ENCODE measurements around the gene MAP3K21.

MAP3K21 gene

GRCh38 chr1:233326811-233327650 is 493 bp upstream of the MAP3K21 start:
- DNase-seq: peak; percentile 60 to 81 (median 72)

GRCh38 chr1:233328142-233328921 is 808 bp downstream of the MAP3K21 start:
- peak in 4 of 6 experiments; percentile 8 to 41 (median 18) for DNase-seq

- DNase-seq: no peak
These were observed 4.4 kb downstream of the MAP3K21 start for GRCh38 chr1:233331676-233332519.

- no peak for DNase-seq
These were observed 5.6 kb downstream of the MAP3K21 start for GRCh38 chr1:233333086-233333485.

GRCh38 chr1:233334092-233334491 is 6.6 kb downstream of the MAP3K21 start:
- no peak for DNase-seq

GRCh38 chr1:233336554-233337456 is 9.3 kb downstream of the MAP3K21 start:
- no peak for DNase-seq

- no peak for DNase-seq
These were observed 10.0 kb downstream of the MAP3K21 start for GRCh38 chr1:233337505-233337904.

- DNase-seq: no peak
These were observed 10.6 kb downstream of the MAP3K21 start for GRCh38 chr1:233338102-233338501.

- no peak for DNase-seq
These were observed 12.6 kb downstream of the MAP3K21 start for GRCh38 chr1:233340031-233340555.

GRCh38 chr1:233340966-233341516 is 13.5 kb downstream of the MAP3K21 start:
- DNase-seq: no peak

- no peak for DNase-seq
These were observed 14.6 kb downstream of the MAP3K21 start for GRCh38 chr1:233342086-233342485.

GRCh38 chr1:233343262-233343661 is 15.7 kb downstream of the MAP3K21 start:
- DNase-seq: no peak

- DNase-seq: no peak
These were observed 19.8 kb downstream of the MAP3K21 start for GRCh38 chr1:233347338-233347737.

- DNase-seq: no peak
These were observed 21.6 kb downstream of the MAP3K21 start for GRCh38 chr1:233349137-233349536.

- no peak for DNase-seq
These were observed 27.5 kb downstream of the MAP3K21 start for GRCh38 chr1:233354983-233355382.

GRCh38 chr1:233355841-233356704 is 28.5 kb downstream of the MAP3K21 start:
- DNase-seq: no peak

- DNase-seq: no peak
These were observed 29.1 kb downstream of the MAP3K21 start for GRCh38 chr1:233356705-233356987.

- DNase-seq: no peak
These were observed 30.3 kb downstream of the MAP3K21 start for GRCh38 chr1:233357595-233358397.

- DNase-seq: no peak
These were observed 31.9 kb downstream of the MAP3K21 start for GRCh38 chr1:233359431-233359830.

- DNase-seq: no peak
These were observed 32.4 kb downstream of the MAP3K21 start for GRCh38 chr1:233359905-233360304.
